ENCODE data around the gene ARHGEF17.

DNA sequence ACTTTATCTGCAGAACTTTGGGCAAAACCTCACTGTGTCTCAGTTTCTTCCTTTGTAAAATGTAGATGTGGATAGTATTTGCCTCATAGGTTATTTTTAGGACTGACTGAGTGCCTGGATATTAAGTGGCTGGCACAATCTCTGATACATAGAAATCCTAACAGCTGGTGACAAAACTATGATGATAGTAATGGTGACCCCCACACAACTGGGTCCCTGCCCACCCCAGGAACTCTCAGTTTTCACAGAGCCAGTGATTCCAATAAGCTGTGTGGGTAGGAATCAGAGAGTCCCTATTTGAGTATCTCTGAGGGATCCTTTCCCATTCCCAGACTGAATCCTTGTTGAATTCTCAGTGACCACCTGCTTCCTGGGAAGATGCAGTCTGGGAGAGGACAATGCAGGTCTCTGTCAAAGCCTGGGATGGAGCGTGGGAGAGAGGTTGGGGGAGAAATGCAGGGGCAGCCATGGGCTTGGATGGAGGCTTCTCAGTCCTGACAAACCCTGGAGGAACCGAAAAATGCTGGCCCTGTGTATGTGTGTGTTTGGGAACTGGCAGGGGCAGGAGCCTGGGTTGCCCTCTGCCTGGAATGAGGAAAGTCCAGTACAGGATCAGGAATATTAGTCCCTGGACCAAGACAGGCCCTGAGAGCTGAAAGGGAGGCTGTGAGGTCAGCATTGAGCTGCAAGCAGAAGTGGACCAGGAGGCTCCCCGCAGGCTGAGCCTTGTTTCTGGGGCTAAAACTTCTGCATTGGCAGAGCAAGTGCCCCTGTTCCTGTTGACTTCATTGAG is 42.0 kb upstream of the ARHGEF17 start:
- TF ChIP-seq EZH2 (IDR thresholded peaks at IDR 0.05; ENCODE audit: insufficient read depth, poor library complexity, severe bottlenecking) (no peak), EZH2phosphoT487 (IDR thresholded peaks at IDR 0.05; ENCODE audit: insufficient read depth, low read depth) (no peak)

Data from GM23248 (cell line).